GM12865 (cell line): ENCODE data around the gene S1PR4.
"Not testable (repeated sequence)": the region's sequence is repeated elsewhere in the genome, so short reads cannot be mapped to it uniquely, and the experiment has no call there.

Experiments used
- DNase-seq: peaks from one replicate; pipeline ENCODE4 v3.0.0; 2010; ENCODE audit warnings: low read depth
- H3K4me3 ChIP-seq: 2 replicates; pipeline ENCODE4 v1.5.1; 2011; ENCODE audit warnings: mild to moderate bottlenecking, low read depth, low read length, control low read depth
- TF ChIP-seq, protein P1 (sequence below): IDR thresholded peaks from 2 replicates; pipeline ENCODE4 v1.5.1; 2011; ENCODE audit warnings: low read length, control low read depth, low read depth, inconsistent platforms; ENCODE audit not compliant: insufficient read depth; ENCODE audit errors: missing control alignments

S1PR4 gene

DNA sequence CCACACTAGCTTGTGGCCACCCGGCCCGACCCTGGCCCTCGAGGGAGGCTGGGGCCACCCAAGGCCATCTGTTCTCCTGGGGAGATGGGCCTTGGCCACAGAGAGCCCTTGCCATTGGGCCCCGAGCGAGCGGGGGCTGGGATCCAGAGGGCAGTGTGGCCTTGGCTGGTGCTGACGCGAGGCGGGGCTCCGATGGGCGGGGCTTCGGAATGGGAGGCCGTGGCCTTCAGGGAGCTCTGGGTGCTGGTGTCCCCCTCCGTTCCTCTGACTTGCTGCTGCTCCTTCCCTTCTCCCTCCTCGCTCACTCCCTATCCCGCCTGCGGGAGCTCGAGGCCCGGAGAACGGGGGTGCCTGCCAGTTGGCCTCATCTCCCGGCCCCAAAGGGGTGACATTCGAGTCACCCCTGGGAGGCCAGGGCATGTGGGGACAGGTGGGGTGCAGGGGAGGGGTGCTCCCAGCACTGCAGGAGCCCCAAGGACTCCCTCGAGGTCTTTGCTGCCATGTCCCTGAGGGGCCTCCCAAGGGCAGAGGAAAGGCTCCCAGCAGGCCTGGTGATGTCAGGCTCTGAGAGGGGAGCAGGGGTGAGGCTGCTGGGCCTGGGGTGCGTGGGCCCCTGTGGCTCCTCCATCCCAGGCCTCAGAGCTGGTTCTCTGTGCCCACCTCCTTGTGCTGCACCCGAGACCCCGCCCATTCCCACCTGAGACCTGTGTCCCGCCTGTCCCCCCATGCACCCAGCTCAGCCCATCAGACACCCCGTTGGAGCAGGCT lies 11.3 kb downstream of the S1PR4 start:
- no peak for DNase-seq
- no peak overlapping the region for H3K4me3 ChIP-seq
- TF ChIP-seq, protein P1, sequence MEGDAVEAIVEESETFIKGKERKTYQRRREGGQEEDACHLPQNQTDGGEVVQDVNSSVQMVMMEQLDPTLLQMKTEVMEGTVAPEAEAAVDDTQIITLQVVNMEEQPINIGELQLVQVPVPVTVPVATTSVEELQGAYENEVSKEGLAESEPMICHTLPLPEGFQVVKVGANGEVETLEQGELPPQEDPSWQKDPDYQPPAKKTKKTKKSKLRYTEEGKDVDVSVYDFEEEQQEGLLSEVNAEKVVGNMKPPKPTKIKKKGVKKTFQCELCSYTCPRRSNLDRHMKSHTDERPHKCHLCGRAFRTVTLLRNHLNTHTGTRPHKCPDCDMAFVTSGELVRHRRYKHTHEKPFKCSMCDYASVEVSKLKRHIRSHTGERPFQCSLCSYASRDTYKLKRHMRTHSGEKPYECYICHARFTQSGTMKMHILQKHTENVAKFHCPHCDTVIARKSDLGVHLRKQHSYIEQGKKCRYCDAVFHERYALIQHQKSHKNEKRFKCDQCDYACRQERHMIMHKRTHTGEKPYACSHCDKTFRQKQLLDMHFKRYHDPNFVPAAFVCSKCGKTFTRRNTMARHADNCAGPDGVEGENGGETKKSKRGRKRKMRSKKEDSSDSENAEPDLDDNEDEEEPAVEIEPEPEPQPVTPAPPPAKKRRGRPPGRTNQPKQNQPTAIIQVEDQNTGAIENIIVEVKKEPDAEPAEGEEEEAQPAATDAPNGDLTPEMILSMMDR: no peak

DNA sequence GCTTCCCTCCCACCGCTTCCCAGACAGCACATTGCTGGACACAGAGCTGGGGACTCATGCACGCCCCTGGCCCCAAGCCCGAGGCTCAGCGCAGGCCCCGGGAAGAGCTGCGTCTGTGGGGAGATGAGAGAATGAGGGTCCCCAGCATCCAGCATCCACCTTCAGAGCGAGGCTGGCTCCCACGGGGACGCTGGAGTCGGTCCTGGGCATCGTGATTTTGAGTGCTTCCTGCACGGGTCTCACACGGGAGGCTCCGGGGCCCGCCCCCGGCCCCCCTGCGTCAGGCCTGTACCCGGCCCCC lies 11.9 kb downstream of the S1PR4 start:
- TF ChIP-seq, protein P1: no peak
- H3K4me3 ChIP-seq: no peak overlapping the region
- no peak for DNase-seq

DNA sequence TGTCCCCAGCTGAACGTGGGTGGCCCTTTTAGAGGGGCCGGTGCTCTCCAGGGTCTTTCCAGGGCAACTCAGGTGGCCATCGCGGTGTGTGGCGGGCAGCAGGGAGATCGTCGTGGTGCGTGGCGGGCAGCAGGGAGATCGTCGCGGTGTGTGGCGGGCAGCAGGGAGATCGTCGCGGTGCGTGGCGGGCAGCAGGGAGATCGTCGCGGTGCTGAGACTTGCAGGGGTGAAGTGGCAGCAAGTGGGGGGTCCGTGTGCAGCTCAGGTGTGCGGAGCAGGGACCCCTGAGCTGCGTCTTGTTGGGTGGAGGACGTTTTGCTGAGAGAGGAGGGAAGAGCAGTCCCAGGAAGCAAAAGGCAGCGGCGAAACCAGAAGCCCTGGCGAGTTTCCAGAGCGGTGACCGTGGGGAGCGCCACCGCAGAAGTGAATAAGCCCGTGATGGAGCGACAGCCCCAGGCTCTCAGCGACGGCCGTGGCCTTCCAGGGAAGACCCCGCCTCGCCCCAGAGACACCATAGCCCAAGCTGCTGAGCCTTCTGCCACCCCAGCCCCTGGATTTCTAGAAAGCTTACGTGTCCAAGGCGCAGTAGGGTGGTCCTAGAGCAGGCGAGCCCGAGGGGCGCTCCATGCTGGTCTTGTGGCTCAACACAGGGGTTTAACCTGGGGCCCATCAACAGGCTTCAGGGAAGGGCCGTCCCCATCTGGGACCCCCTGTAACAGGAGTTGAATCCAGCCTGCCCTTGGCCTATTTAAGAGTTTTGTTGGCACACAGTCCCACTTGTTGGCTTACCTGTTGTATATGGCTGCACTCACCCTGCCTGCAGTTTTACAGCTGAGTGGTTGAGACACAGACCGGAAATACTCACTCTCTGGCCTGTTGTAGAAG lies 12.6 kb downstream of the S1PR4 start:
- TF ChIP-seq, protein P1: no peak
- no peak overlapping the region for H3K4me3 ChIP-seq
- no peak for DNase-seq

DNA sequence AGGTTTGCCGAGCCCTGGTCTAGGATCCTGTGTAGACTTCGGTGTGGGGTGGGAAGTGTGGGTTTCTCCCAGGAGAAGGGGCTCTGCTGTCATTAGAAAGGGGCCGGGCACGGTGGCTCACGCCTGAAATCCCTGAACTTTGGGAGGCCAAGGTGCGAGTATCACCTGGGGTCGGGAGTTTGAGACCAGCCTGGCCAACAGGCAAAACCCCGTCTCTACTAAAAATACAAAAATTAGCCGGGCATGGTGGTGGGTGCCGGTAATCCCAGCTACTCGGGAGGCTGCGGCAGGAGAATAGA lies 13.2 kb downstream of the S1PR4 start:
- not testable (repeated sequence) for H3K4me3 ChIP-seq, DNase-seq

DNA sequence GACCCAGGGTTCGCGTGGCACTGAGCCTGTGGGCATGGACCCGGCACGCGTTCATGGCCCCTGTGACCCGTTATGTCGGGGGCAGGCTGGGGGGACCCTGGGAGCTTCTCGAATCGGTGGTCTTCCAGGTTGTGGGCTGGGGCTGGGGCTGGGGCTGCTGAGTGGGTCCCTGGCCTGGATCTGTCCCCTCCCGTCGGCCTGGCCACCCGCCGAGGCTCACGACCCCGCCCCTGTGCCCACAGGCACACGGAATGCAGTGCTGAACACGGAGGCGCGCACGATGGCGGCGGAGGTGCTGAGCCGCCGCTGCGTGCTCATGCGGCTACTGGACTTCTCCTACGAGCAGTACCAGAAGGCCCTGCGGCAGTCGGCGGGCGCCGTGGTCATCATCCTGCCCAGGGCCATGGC lies 13.7 kb downstream of the S1PR4 start:
- DNase-seq: no peak
- TF ChIP-seq, protein P1: no peak
- no peak overlapping the region for H3K4me3 ChIP-seq

DNA sequence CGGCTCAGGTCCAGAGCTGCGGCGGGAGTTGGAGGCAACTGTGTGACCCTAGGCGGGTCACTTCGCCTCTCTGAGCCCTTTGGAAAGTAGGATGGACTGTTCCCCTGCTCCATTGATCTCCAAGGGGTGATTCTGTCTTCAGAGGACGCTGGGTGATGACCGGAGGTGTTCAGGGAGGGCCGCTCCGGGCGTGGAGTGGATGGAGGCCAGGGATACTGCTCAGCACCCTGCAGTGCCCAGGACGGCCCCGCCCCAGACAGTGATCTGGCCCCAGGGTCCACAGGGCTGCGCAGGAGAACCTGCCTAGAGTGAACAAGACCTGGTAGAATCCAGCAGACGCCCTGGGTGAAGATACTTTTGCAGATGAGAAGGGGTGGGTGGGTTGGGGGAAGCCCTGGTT lies 14.1 kb downstream of the S1PR4 start:
- DNase-seq: no peak
- TF ChIP-seq, protein P1: no peak
- H3K4me3 ChIP-seq: no peak overlapping the region

DNA sequence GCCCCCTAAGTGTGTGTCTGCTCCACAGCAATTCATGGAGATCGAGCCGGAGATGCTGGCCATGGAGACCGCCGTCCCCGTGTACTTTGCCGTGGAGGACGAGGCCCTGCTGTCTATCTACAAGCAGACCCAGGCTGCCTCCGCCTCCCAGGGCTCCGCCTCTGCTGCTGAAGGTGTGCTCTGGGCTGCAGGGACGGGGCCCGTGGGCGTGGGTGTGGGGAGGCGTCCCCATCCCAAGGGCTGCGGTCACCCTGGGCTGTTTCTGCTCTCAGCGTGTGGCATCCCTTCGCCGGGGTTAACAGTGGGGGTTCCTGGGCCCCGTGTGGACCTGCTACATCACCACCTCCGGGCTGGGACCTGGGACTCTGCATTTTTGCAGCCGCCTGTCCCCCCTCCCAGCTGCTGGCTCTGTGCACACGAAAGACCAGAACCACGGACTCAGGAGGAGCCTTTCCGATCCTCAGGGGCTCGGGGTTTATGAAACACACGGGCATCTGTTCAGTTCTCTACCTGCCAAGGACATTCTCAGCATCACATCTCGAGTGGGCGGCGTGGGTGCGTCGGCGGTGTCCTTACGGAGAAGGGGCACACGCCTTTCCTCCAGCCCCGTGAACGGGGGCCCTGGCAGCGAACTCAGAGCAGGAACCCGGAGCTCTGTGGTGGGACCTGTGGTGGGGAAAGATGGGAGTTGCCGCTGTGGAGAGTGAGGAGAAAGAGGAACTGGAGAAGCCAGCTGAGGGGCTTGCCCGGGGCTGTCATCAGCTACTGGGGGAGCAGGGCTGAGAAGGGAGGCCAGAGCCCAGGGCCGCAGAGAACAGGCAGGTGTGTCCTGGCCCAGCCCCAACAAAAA lies 14.9 kb downstream of the S1PR4 start:
- TF ChIP-seq, protein P1: no peak
- H3K4me3 ChIP-seq: no peak overlapping the region
- no peak for DNase-seq
